NCI-H748 treated with DMSO at 0.1 percent for 48 hours (cell line): ENCODE results near the gene ZFPL1.
A peak's percentile ranks its signal among the peaks of the same experiment; 100 is the strongest.

ENCODE experiments used
- DNase-seq: peaks from one replicate; lab custom pipeline; 2025; lab: John Stamatoyannopoulos, UW

Gene ZFPL1

DNA sequence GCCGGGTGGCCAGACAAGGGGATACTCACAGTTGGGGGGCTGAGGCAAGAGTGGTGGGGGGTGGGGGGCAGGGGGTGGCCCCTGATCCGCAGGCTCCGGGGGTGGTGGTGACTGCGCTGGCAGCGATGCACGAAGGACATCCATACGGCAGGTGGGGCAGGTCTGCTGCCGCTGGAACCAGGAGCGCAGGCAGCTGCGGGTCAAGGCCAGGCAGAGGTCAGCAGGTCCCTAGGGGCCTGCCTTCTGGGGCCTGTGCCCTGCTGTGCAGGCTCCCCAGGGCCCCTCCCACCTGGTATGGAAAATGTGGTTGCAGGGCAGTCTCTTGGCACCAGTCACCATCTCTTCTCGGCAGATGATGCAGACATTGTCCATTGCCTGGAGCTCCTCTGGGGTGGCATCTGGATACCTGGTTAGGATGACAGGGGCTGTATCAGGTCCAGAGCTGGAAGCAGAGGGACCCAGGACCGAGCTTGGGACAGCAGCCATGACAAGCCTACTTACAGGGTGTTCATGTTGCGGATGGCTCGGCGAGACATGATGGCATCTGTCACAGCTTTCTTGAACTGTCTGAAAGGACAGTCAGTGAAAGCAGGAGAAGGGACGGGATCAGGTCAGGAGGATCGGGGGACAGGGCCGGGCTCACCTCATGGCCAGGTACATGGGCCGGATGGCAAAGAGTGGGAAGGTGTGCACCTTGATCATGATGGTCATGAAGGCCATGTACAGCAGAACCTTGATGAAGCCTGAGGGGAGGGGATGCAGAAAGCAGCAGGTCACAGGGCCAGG is 46.8 kb downstream of the ZFPL1 start:
- no peak for DNase-seq

DNA sequence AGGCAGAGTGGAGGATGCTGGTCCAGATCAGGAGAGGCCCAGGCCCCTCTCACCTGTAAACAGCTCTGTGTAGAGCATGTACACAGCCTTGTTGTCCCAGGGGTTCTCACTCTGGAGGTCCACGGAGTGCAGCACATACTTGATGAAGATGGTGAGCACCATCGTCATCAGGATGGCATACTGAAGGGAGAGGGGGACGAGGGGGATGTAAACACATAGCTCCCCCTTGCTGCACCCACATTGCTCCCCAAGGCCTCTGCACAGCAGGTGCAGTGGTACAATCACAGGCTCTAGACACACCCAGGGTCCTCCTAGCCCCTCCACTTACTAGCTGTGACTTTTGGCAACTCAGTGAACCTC is 47.4 kb downstream of the ZFPL1 start:
- no peak for DNase-seq

DNA sequence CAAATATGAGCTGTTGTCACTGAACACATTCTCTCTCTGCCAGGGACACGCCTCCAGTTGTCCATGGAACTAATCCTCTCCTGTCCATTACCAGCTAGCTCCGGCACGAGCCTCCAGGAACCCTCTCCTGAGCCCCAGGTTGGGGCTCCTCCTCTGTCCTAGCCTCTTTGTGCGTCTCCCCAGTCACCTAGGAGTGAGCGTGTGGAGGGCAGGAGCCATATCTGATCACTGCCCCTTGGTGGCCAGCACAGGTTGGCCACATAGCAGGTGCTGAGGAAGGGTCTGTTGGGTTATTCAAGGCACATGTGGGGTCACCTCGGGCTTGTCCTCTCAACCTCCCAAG is 47.8 kb downstream of the ZFPL1 start:
- DNase-seq = no peak

DNA sequence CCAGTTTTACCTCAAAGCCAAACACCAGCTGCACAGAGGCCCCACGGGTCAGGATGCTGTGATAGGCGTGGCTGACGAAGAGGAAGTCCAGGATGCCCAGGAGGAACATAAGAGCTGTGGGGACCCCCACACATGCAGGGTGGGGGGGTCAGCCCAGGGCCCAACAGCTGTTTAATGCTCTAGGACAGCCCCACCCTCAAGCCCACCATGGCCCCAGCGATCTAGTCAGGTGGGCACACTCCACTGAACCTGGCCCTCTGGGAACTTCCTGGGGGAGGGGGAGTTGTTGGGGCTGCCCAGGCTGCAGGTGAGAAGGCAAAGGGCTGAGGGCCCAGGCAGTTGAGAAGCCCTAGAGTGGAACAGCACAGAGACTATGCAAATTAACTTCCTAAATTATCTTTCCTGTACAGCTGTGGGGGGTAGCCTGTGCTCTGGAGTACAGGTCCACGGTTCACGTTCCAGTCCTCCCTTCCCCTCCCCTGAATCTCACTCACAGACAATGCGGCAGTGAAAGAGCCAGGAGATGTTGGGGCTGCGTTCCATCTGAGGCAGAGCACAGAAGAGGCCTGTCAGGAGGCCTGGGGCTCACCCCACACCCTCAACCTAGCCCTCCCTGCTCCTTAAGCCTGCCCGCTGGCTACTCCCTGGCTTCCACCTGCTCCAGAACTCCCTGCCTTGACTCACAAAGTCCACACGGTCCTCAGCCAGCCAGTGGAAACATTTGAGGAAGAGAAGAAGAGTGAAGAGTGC is 48.4 kb downstream of the ZFPL1 start:
- no peak for DNase-seq

DNA sequence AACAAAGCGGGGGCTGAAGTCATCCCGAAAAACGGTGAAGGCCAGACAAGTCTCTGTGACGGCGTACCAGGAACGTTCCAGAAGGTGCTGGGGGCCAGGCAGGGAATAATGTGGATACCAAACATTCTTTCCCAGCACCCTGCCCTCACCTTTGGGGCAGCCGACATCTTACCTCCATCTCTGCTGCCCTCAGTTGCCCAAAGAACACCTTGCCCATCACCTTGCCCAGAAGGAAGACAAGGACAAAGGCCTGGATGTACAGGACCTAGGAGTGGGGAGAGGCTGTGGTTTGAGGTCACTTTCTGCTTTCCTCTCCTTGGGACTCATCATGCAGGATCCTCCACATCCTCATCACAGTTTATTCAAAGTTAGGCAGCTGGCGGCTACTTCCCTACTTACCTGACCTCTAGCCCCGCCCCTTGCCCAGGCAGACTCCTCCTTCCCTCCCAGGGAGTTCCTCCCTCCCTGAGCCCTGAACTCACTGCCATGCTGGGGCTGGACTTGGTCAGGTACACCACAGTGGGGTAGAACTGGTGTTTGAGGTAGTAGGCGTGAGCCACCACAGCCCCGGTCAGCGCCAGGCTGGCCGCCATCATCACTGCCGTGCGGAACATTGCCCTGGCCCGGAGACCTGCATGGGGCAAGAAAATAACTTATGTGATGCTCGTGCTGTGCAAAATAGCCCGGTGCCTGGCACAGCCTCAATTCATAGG is 49.1 kb downstream of the ZFPL1 start:
- peak; percentile 4 for DNase-seq

DNA sequence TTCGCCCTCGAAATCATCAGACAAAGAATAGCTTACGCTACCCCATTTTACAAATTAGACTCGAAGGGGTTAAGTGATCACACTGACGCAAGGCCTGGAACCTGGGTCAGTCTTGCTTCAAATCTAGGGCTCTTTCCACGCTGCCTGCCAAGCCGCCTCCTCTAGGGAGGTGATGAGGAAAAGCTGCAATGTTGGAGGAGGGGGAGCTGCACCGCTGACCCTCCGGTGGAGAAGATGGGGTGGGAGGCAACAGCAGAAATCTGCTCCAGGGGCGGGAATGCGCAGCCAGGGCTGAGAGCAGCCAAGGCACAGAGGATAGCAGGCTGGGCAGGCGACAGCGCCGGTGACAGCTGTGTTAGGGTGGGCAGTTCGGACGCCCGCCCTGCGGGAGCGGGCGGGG is 49.7 kb downstream of the ZFPL1 start:
- DNase-seq = no peak

DNA sequence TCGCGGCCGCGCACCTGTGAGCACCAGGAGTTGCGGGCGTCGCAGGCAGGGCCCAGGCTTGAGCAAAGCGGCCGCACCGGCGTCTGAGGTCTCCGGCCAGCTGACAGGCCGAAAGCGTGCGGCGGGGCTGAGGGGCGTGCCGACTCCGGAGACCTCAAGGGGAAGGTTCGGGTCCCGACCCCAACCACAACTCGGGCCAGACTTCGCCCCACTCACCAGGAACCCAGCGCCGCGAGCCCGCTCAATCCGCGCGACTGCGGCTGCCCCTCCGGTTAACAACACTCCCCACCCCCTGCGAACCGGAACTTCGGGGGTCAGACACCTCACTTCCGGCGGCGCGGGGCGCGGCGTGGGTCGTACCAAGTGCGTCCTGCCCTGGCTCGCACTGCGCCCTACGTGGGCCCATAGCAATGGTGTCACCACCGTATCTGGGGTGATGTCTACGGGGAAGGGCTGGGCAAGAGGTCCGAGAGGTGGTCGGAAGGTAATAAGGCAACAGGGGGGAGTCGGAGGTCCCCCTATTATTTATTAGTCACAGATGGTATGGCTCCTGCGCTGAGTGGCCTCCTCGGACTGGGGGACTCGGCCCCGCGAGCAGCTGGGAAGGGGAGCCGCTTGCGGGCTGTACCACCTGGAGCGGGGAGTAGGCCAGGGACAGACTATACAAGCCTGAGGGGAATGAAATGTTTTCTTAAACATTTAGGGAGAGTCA is 50.4 kb downstream of the ZFPL1 start, which contains the start of gene SYVN1:
TSS of gene SYVN1 (minus strand) at position 280 of the 712 bp plus-strand sequence. CDS start 918 bp downstream, outside the sequence.
- peak; percentile 92 for DNase-seq

DNA sequence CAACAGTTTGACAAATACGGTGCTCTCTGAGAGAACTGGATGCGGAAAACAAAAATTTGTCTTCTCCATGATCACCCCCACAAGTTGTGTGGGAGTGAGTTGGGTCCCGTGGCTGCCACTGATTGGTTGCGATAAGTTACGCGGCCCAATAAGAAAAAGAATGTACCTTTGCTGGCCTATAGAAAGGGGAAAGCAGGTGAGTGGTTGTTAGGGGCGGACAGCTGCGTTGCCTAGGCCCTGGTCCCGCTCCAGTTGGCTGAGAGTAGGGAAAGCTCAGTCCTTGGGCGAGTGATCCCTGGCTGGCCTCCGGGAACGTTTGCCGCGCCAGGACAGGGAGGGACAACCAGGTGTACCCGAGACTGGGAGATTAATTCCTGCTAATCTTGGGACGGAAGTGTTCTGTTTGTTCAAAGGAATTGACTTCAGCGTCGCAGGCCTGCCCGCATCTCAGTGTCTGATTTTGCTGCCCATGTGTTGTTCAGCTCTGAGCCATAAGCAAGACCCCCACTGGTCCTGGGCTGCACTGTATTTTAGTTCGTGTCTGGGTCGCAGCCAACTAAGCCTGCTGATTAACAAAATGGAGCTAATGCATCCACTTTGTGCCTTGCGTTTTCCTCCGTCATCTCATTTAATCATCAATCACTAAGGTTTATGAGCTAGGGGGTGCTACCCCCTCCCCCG is 51.1 kb downstream of the ZFPL1 start:
- DNase-seq = peak; percentile 98

DNA sequence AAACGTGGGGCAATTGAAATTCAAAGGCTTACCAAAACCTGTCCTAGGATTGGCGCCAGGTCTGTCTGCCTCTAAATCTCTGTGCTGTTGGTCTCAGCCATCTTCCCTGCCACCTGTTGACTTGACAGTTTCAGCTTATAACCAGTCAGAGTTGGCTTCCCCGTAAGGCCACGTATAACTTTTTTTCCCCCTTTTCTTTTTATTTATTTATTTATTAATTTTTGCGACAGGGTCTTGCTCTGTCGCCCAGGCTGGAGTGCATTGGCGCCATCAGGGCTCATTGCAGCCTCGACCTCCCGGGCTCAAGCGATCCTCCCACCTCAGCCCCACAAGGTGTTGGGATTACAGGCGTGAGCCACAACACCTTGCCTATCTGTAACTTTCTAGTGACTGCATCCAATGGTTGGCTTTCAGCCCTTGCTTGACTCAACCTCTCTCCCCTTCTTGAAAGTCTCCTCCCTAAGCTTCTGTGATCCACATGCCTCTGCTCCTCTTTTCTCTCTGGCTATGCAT is 51.7 kb downstream of the ZFPL1 start:
- peak; percentile 22 for DNase-seq

DNA sequence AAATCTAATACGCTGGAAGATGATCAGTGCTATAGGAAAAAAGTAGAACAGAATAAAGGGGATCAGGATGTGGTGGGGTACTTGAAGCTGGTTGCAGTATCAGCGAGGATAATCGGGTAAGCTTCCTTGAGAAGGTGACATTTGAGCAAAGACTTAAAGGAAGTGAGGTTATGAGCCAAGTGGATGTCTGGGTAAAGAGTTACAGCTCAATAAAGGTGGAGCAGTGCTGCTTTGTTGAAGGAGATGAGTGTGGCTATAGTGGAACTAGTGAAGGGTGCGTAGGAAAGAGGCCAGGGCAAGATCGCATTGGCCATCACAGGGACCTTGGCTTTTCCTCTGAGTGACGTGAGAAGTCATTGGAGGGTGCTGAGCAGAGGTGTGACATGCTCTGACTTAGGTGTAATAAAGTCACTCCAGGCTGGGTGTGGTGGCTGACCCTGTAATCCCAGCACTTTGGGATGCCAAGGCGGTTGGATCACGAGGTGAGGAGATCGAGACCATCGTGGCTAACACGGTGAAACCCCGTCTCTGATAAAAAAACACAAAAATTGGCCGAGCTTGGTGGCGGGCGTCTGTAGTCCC is 52.6 kb downstream of the ZFPL1 start:
- no peak for DNase-seq
